WTC11 (cell line): ENCODE data around the gene DAPK1. TPM values are rescaled to one million over a fixed set of nuclear protein-coding genes. Genes with fewer than 3 reads are reported as not detected.

Experiments
- ATAC-seq: fragments of 200-7000 bp; cut with Tn5 transposase; 2 replicates; pipeline ENCODE4 v1.10.0; 2021; ENCODE audit warnings: mild to moderate bottlenecking, moderate library complexity
- CTCF ChIA-PET: fragments of 300-600 bp; sonication (Branson Sonifier 250); formaldehyde crosslinking; loops from one replicate; lab custom pipeline; 2021; ENCODE audit warnings: antibody characterized with exemption; lab: Charles Lee
- POLR2A ChIA-PET: fragments of 350-600 bp; sonication (Branson Sonifier 250); formaldehyde crosslinking; loops from one replicate; lab custom pipeline; 2021; ENCODE audit warnings: antibody characterized with exemption; lab: Charles Lee
- DNase-seq: peaks from one replicate; pipeline ENCODE4 v3.0.0; 2021; ENCODE audit warnings: low spot score
- H3K27ac Mint-ChIP-seq: 2 replicates; pipeline ENCODE4 v1.8.0; 2021; ENCODE audit warnings: mixed read lengths
- H3K27me3 Mint-ChIP-seq: 2 replicates; pipeline ENCODE4 v1.8.0; 2021; ENCODE audit warnings: low read depth, mild to moderate bottlenecking, moderate library complexity, mixed read lengths
- H3K36me3 Mint-ChIP-seq: 2 replicates; pipeline ENCODE4 v1.8.0; 2021; ENCODE audit warnings: mixed read lengths
- H3K4me1 Mint-ChIP-seq: 2 replicates; pipeline ENCODE4 v1.8.0; 2022; ENCODE audit warnings: mixed read lengths
- H3K4me3 Mint-ChIP-seq: 2 replicates; pipeline ENCODE4 v1.8.0; 2021; ENCODE audit warnings: mild to moderate bottlenecking, moderate library complexity, mixed read lengths
- H3K9me3 Mint-ChIP-seq: 2 replicates; pipeline ENCODE4 v1.8.0; 2021; ENCODE audit warnings: mixed read lengths
- ATF1 ChIP-seq: sonication (generic); formaldehyde crosslinking; IDR thresholded peaks from 2 replicates; pipeline ENCODE4 v1.8.1; 2023; ENCODE audit warnings: mild to moderate bottlenecking, moderate library complexity, missing genetic modification reagents
- CDX4 ChIP-seq: fragments of 250-450 bp; sonication (Bioruptor Pico); IDR thresholded peaks from 2 replicates; pipeline ENCODE4 v1.9.0; 2021; ENCODE audit warnings: moderate library complexity, mild to moderate bottlenecking, inconsistent platforms, borderline replicate concordance
- CREB1 ChIP-seq: sonication (generic); formaldehyde crosslinking; IDR thresholded peaks from 2 replicates; pipeline ENCODE4 v1.8.0; 2023; ENCODE audit warnings: mild to moderate bottlenecking, missing genetic modification reagents
- E2F4 ChIP-seq: sonication (generic); formaldehyde crosslinking; IDR thresholded peaks from 2 replicates; pipeline ENCODE4 v1.8.1; 2022; ENCODE audit warnings: low read depth, mild to moderate bottlenecking, moderate library complexity, missing genetic modification reagents, borderline replicate concordance
- ELF4 ChIP-seq: sonication (generic); formaldehyde crosslinking; IDR thresholded peaks from 2 replicates; pipeline ENCODE4 v1.8.1; 2022; ENCODE audit warnings: low read depth, mild to moderate bottlenecking, moderate library complexity, missing genetic modification reagents
- EMX1 ChIP-seq: fragments of 250-450 bp; sonication (Bioruptor Pico); IDR thresholded peaks from 2 replicates; pipeline ENCODE4 v1.8.0; 2021; ENCODE audit warnings: mild to moderate bottlenecking
- ERG ChIP-seq: fragments of 250-450 bp; sonication (Bioruptor Pico); IDR thresholded peaks from 2 replicates; pipeline ENCODE4 v1.8.0; 2021; ENCODE audit warnings: mild to moderate bottlenecking
- IRF1 ChIP-seq: sonication (generic); formaldehyde crosslinking; IDR thresholded peaks from 2 replicates; pipeline ENCODE4 v1.8.0; 2023; ENCODE audit warnings: missing genetic modification reagents
- KAT7 ChIP-seq: sonication (generic); formaldehyde crosslinking; IDR thresholded peaks from 2 replicates; pipeline ENCODE4 v1.8.1; 2023; ENCODE audit warnings: missing genetic modification reagents, mild to moderate bottlenecking, borderline replicate concordance
- MYBL2 ChIP-seq: sonication (generic); formaldehyde crosslinking; IDR thresholded peaks from 2 replicates; pipeline ENCODE4 v1.8.1; 2023; ENCODE audit warnings: mild to moderate bottlenecking, moderate library complexity, missing genetic modification reagents
- NFE2L1 ChIP-seq: sonication (generic); formaldehyde crosslinking; IDR thresholded peaks from 2 replicates; pipeline ENCODE4 v1.8.1; 2023; ENCODE audit warnings: missing genetic modification reagents
- OVOL2 ChIP-seq: fragments of 250-450 bp; sonication (Bioruptor Pico); IDR thresholded peaks from 2 replicates; pipeline ENCODE4 v1.9.0; 2021; ENCODE audit warnings: mild to moderate bottlenecking, borderline replicate concordance
- PREB ChIP-seq: sonication (generic); formaldehyde crosslinking; IDR thresholded peaks from 2 replicates; pipeline ENCODE4 v1.8.1; 2022; ENCODE audit warnings: mild to moderate bottlenecking, missing genetic modification reagents, moderate library complexity, borderline replicate concordance
- SOX15 ChIP-seq: fragments of 250-450 bp; sonication (Bioruptor Pico); IDR thresholded peaks from 2 replicates; pipeline ENCODE4 v1.9.0; 2021; ENCODE audit warnings: mild to moderate bottlenecking
- SP1 ChIP-seq: sonication (generic); formaldehyde crosslinking; conservative IDR thresholded peaks from 2 replicates; pipeline ENCODE4 v1.8.1; 2022; ENCODE audit warnings: missing genetic modification reagents
- TEAD4 ChIP-seq: sonication (generic); formaldehyde crosslinking; IDR thresholded peaks from 2 replicates; pipeline ENCODE4 v1.8.0; 2022; ENCODE audit warnings: mild to moderate bottlenecking, missing genetic modification reagents
- ZNF232 ChIP-seq: sonication (generic); formaldehyde crosslinking; IDR thresholded peaks from 2 replicates; pipeline ENCODE4 v1.8.0; 2022; ENCODE audit warnings: mild to moderate bottlenecking, missing genetic modification reagents
- ZNF532 ChIP-seq: fragments of 250-450 bp; sonication (Bioruptor Pico); IDR thresholded peaks from 2 replicates; pipeline ENCODE4 v1.9.0; 2021; ENCODE audit warnings: mild to moderate bottlenecking, borderline replicate concordance
- ZSCAN18 ChIP-seq: fragments of 250-450 bp; sonication (Bioruptor Pico); IDR thresholded peaks from 2 replicates; pipeline ENCODE4 v2.1.2; 2022; ENCODE audit warnings: mild to moderate bottlenecking, moderate library complexity
- total RNA-seq: library from RNA; stranded (reverse); gene quantifications from 3 replicates; pipeline ENCODE4 v1.2.3, GENCODE V29; 2021

Gene DAPK1
- total RNA-seq, 1 experiment from 2014 or later: 129 TPM

GRCh38 chr9:87668722-87669121, 171.1 kb downstream of the DAPK1 start (continued):
- TF ChIP-seq MYBL2: no peak
- TF ChIP-seq, all 79 proteins: peak for 0

GRCh38 chr9:87670572-87671264, 173.1 kb downstream of the DAPK1 start:
- TF ChIP-seq ATF1 (CRISPR knock-in tag): no peak
- TF ChIP-seq ZNF232 (CRISPR knock-in tag): no peak
- no peak for TF ChIP-seq ZSCAN18 (CRISPR knock-in tag)
- TF ChIP-seq E2F4 (CRISPR knock-in tag): no peak
- no peak for TF ChIP-seq TEAD4
- no peak for TF ChIP-seq IRF1
- TF ChIP-seq KAT7 (CRISPR knock-in tag): no peak
- no peak for TF ChIP-seq CDX4
- TF ChIP-seq EMX1 (CRISPR knock-in tag): no peak
- no peak for TF ChIP-seq ZNF532 (CRISPR knock-in tag)
- H3K27ac Mint-ChIP-seq: no peak overlapping the region
- DNase-seq: no peak
- H3K27me3 Mint-ChIP-seq: no peaks in the 10 kb centered on the region
- no peak for ATAC-seq
- H3K9me3 Mint-ChIP-seq: peaks cover 15% of the 10 kb centered on the region
- CTCF ChIA-PET: interaction anchor here (1.3 to 3.8 kb wide), 2 partner anchors 8 to 13 kb away, joined by 5 to 16 read pairs; no protein-coding TSS in a partner anchor
- POLR2A ChIA-PET: no interaction called here
- H3K4me3 Mint-ChIP-seq: no peak overlapping the region
- no peaks in the 10 kb centered on the region for H3K4me1 Mint-ChIP-seq
- H3K36me3 Mint-ChIP-seq: peaks cover 55% of the 10 kb centered on the region

GRCh38 chr9:87671478-87671877, 173.8 kb downstream of the DAPK1 start:
- Mint-ChIP-seq H3K4me3 (no peak overlapping the region), H3K9me3 (peaks cover 10% of the 10 kb centered on the region), H3K27me3 (no peaks in the 10 kb centered on the region), H3K4me1 (no peaks in the 10 kb centered on the region), H3K36me3 (peaks cover 48% of the 10 kb centered on the region), H3K27ac (no peak overlapping the region)
- no peak for DNase-seq
- CTCF ChIA-PET: interaction anchor here (1.3 to 3.8 kb wide), 2 partner anchors 9 to 13 kb away, joined by 5 to 16 read pairs; no protein-coding TSS in a partner anchor
- POLR2A ChIA-PET: no interaction called here
- no peak for ATAC-seq
- TF ChIP-seq NFE2L1 (CRISPR knock-in tag): no peak
- no peak for TF ChIP-seq ELF4 (CRISPR knock-in tag)
- no peak for TF ChIP-seq IRF1
- no peak for TF ChIP-seq SOX15 (CRISPR knock-in tag)
- TF ChIP-seq CREB1 (CRISPR knock-in tag): no peak
- TF ChIP-seq OVOL2 (CRISPR knock-in tag): no peak
- TF ChIP-seq PREB (CRISPR knock-in tag): no peak
- no peak for TF ChIP-seq ERG (CRISPR knock-in tag)
- no peak for TF ChIP-seq SP1 (CRISPR knock-in tag)
- no peak for TF ChIP-seq E2F4 (CRISPR knock-in tag)
